Measurements from ENCODE around the gene FOXP1. TPM values are rescaled to one million over a fixed set of nuclear protein-coding genes. Genes with fewer than 3 reads are reported as not detected.

Gene FOXP1
- total RNA-seq, 1 donor from 2014 or later: 31.1 TPM

- H3K27ac Mint-ChIP-seq (ENCODE audit: unreplicated experiment): no peak overlapping the region
- H3K9me3 Mint-ChIP-seq (ENCODE audit: unreplicated experiment): no peaks in the 10 kb centered on the region
- peaks cover 4% of the 10 kb centered on the region for H3K4me1 Mint-ChIP-seq (ENCODE audit: low read depth, unreplicated experiment)
- H3K36me3 Mint-ChIP-seq (ENCODE audit: unreplicated experiment): no peaks in the 10 kb centered on the region
- H3K4me3 Mint-ChIP-seq (ENCODE audit: unreplicated experiment): no peak overlapping the region
- no peaks in the 10 kb centered on the region for H3K27me3 Mint-ChIP-seq (ENCODE audit: unreplicated experiment)
- no peak for TF ChIP-seq CTCF (IDR thresholded peaks at IDR 0.05; ENCODE audit: partially characterized antibody, unreplicated experiment)
- no peak for DNase-seq
Measured at GRCh38 chr3:71547249-71548198, 36.0 kb downstream of the FOXP1 start.

GRCh38 chr3:71546821-71547220 lies 36.7 kb downstream of the FOXP1 start:
- Mint-ChIP-seq H3K27ac (ENCODE audit: unreplicated experiment) (no peak overlapping the region), H3K36me3 (ENCODE audit: unreplicated experiment) (no peaks in the 10 kb centered on the region), H3K9me3 (ENCODE audit: unreplicated experiment) (no peaks in the 10 kb centered on the region), H3K27me3 (ENCODE audit: unreplicated experiment) (no peaks in the 10 kb centered on the region), H3K4me3 (ENCODE audit: unreplicated experiment) (no peak overlapping the region), H3K4me1 (ENCODE audit: low read depth, unreplicated experiment) (peaks cover 11% of the 10 kb centered on the region)
- no peak for TF ChIP-seq CTCF (IDR thresholded peaks at IDR 0.05; ENCODE audit: partially characterized antibody, unreplicated experiment)
- no peak for DNase-seq

GRCh38 chr3:71545330-71545729 lies 38.2 kb downstream of the FOXP1 start:
- TF ChIP-seq CTCF (IDR thresholded peaks at IDR 0.05; ENCODE audit: partially characterized antibody, unreplicated experiment): no peak
- no peaks in the 10 kb centered on the region for H3K27me3 Mint-ChIP-seq (ENCODE audit: unreplicated experiment)

GRCh38 chr3:71543371-71544016 lies 40.0 kb downstream of the FOXP1 start:
- H3K4me1 Mint-ChIP-seq (ENCODE audit: low read depth, unreplicated experiment): peaks cover 17% of the 10 kb centered on the region
- DNase-seq: no peak
- H3K36me3 Mint-ChIP-seq (ENCODE audit: unreplicated experiment): no peaks in the 10 kb centered on the region
- TF ChIP-seq CTCF (IDR thresholded peaks at IDR 0.05; ENCODE audit: partially characterized antibody, unreplicated experiment): no peak
- H3K4me3 Mint-ChIP-seq (ENCODE audit: unreplicated experiment): no peak overlapping the region
- no peaks in the 10 kb centered on the region for H3K9me3 Mint-ChIP-seq (ENCODE audit: unreplicated experiment)
- H3K27ac Mint-ChIP-seq (ENCODE audit: unreplicated experiment): no peak overlapping the region
- H3K27me3 Mint-ChIP-seq (ENCODE audit: unreplicated experiment): no peaks in the 10 kb centered on the region

More at GRCh38 chr3:71545330-71545729, 38.2 kb downstream of the FOXP1 start:
- no peak overlapping the region for H3K27ac Mint-ChIP-seq (ENCODE audit: unreplicated experiment)
- H3K4me1 Mint-ChIP-seq (ENCODE audit: low read depth, unreplicated experiment): peaks cover 17% of the 10 kb centered on the region
- no peak for DNase-seq
- H3K9me3 Mint-ChIP-seq (ENCODE audit: unreplicated experiment): no peaks in the 10 kb centered on the region
- H3K36me3 Mint-ChIP-seq (ENCODE audit: unreplicated experiment): no peaks in the 10 kb centered on the region
- H3K4me3 Mint-ChIP-seq (ENCODE audit: unreplicated experiment): no peak overlapping the region

Data from glutamatergic neuron (in vitro differentiated cells).